ENCODE measurements around the gene SPAG6. TPM values are rescaled to one million over a fixed set of nuclear protein-coding genes. Genes with fewer than 3 reads are reported as not detected.
A peak's percentile ranks its signal among the peaks of the same experiment; 100 is the strongest.

Gene SPAG6
- total RNA-seq, 1 experiment from 2014 or later = 0.74 TPM

- TF ChIP-seq ARID4B (CRISPR knock-in tag; IDR thresholded peaks at IDR 0.05; ENCODE audit: borderline replicate concordance) = no peak
Measured at GRCh38 chr10:22344781-22345300, 455 bp upstream of the SPAG6 start (continued).

DNA sequence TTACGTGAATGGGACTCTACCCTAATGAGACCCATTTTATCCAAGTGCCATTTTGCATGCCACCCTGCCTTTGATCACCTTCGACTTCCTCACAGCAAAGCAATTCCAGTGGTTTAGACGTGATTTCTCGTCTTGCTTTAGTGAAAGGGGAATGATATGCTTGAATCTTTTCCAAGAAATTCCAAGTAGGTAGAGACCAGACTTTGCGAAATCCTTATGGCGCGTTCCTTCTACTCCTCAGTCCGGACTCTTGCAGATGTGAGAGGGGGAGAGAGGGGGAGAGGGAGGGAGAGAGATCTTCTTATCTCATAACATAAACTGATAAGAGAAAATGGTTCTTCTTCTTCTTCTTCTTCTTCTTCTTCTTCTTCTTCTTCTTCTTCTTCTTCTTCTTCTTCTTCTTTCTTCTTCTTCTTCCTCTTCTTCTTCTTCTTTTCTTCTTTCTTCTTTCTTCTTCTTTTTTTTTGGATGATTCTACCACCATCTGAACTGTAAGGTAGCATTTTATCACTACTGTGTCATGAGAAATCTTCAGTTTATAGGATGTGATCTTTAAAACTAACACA is 883 bp downstream of the SPAG6 start:
- ChIA-PET POLR2A (interaction anchor here (1.4 kb wide), 1 partner anchor 30 kb away, joined by 6 read pairs; the partner anchor contains the start of gene COMMD3), CTCF (interaction anchor here (1.1 to 1.5 kb wide), 2 partner anchors 91 to 353 kb away, joined by 3 read pairs; no protein-coding TSS in a partner anchor)
- Mint-ChIP-seq H3K27me3 (ENCODE audit: low read depth) (peaks cover 88% of the 10 kb centered on the region), H3K36me3 (no peaks in the 10 kb centered on the region), H3K27ac (no peak overlapping the region), H3K9me3 (no peaks in the 10 kb centered on the region), H3K4me1 (peaks cover 7% of the 10 kb centered on the region; the same call in 1 of the 2 replicates), H3K4me3 (peak overlapping the region; percentile 69)
- no peak for ATAC-seq
- no peak for DNase-seq (ENCODE audit: low spot score)
- TF ChIP-seq ATF2 (CRISPR knock-in tag; IDR thresholded peaks at IDR 0.05; ENCODE audit: borderline replicate concordance, low read depth) = no peak
- no peak for TF ChIP-seq ZNF317 (CRISPR knock-in tag; IDR thresholded peaks at IDR 0.05; ENCODE audit: borderline replicate concordance, low read depth)
- 0 out of 2 replicates have a peak, but pooled peaks have one; percentile 48 for TF ChIP-seq ZNF512 (CRISPR knock-in tag; IDR thresholded peaks at IDR 0.05; ENCODE audit: borderline replicate concordance)

- Mint-ChIP-seq H3K27me3 (ENCODE audit: low read depth) (peaks cover 58% of the 10 kb centered on the region), H3K4me3 (no peak overlapping the region), H3K27ac (no peak overlapping the region), H3K9me3 (no peaks in the 10 kb centered on the region), H3K36me3 (no peaks in the 10 kb centered on the region), H3K4me1 (peaks cover 5% of the 10 kb centered on the region; the same call in 1 of the 2 replicates)
- DNase-seq (ENCODE audit: low spot score) (no peak), ATAC-seq (no peak)
- CTCF ChIA-PET = no interaction called here
- POLR2A ChIA-PET = no interaction called here
- TF ChIP-seq ZSCAN18 (CRISPR knock-in tag; IDR thresholded peaks at IDR 0.05) (no peak), PRRX2 (CRISPR knock-in tag; IDR thresholded peaks at IDR 0.05) (no peak), ETV6 (CRISPR knock-in tag; IDR thresholded peaks at IDR 0.05) (no peak), TEAD1 (CRISPR knock-in tag; IDR thresholded peaks at IDR 0.05) (no peak), CREB1 (CRISPR knock-in tag; IDR thresholded peaks at IDR 0.05) (no peak), ZBTB21 (CRISPR knock-in tag; IDR thresholded peaks at IDR 0.05; ENCODE audit: borderline replicate concordance) (no peak), ZNF671 (CRISPR knock-in tag; IDR thresholded peaks at IDR 0.05) (no peak), OVOL2 (CRISPR knock-in tag; IDR thresholded peaks at IDR 0.05; ENCODE audit: borderline replicate concordance) (no peak), FOXK1 (CRISPR knock-in tag; IDR thresholded peaks at IDR 0.05) (no peak), TP53 (CRISPR knock-in tag; IDR thresholded peaks at IDR 0.05) (no peak), ZNF396 (CRISPR knock-in tag; IDR thresholded peaks at IDR 0.05; ENCODE audit: borderline replicate concordance) (no peak), ZNF317 (CRISPR knock-in tag; IDR thresholded peaks at IDR 0.05; ENCODE audit: borderline replicate concordance, low read depth) (no peak), ZNF138 (CRISPR knock-in tag; conservative IDR thresholded peaks at IDR 0.05) (no peak), MXD4 (CRISPR knock-in tag; IDR thresholded peaks at IDR 0.05; ENCODE audit: borderline replicate concordance) (no peak)
- TF ChIP-seq, protein P1, sequence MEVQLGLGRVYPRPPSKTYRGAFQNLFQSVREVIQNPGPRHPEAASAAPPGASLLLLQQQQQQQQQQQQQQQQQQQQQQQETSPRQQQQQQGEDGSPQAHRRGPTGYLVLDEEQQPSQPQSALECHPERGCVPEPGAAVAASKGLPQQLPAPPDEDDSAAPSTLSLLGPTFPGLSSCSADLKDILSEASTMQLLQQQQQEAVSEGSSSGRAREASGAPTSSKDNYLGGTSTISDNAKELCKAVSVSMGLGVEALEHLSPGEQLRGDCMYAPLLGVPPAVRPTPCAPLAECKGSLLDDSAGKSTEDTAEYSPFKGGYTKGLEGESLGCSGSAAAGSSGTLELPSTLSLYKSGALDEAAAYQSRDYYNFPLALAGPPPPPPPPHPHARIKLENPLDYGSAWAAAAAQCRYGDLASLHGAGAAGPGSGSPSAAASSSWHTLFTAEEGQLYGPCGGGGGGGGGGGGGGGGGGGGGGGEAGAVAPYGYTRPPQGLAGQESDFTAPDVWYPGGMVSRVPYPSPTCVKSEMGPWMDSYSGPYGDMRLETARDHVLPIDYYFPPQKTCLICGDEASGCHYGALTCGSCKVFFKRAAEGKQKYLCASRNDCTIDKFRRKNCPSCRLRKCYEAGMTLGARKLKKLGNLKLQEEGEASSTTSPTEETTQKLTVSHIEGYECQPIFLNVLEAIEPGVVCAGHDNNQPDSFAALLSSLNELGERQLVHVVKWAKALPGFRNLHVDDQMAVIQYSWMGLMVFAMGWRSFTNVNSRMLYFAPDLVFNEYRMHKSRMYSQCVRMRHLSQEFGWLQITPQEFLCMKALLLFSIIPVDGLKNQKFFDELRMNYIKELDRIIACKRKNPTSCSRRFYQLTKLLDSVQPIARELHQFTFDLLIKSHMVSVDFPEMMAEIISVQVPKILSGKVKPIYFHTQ (CRISPR knock-in tag; IDR thresholded peaks at IDR 0.05) = no peak
- TF ChIP-seq, protein P2, sequence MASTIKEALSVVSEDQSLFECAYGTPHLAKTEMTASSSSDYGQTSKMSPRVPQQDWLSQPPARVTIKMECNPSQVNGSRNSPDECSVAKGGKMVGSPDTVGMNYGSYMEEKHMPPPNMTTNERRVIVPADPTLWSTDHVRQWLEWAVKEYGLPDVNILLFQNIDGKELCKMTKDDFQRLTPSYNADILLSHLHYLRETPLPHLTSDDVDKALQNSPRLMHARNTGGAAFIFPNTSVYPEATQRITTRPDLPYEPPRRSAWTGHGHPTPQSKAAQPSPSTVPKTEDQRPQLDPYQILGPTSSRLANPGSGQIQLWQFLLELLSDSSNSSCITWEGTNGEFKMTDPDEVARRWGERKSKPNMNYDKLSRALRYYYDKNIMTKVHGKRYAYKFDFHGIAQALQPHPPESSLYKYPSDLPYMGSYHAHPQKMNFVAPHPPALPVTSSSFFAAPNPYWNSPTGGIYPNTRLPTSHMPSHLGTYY (CRISPR knock-in tag; IDR thresholded peaks at IDR 0.05) = no peak
Measured at GRCh38 chr10:22349755-22350154, 4.5 kb downstream of the SPAG6 start.

Measured in WTC11 (cell line).